DND-41 (cell line): ENCODE measurements around the gene PPP4R3A.
A peak's percentile ranks its signal among the peaks of the same experiment; 100 is the strongest.

ENCODE experiments used
- ATAC-seq: fragments of 200-7000 bp; cut with Tn5 transposase; 3 replicates; pipeline ENCODE4 v1.9.1; 2021; ENCODE audit warnings: low read depth; ENCODE audit not compliant: insufficient read depth
- DNase-seq: peaks from one replicate; pipeline ENCODE4 v3.0.0-alpha.2; 2020
- H2AFZ ChIP-seq: 2 replicates; pipeline ENCODE4 v1.6.0; 2012; ENCODE audit warnings: low read depth, low read length
- H3K27ac ChIP-seq: 2 replicates; pipeline ENCODE4 v1.5.1; 2012; ENCODE audit warnings: low read length, inconsistent platforms
- H3K27me3 ChIP-seq: fragments of 200-600 bp; sonication (generic); 2 replicates; pipeline ENCODE4 v1.6.0; 2012; ENCODE audit warnings: low read length, mild to moderate bottlenecking, inconsistent platforms; ENCODE audit not compliant: insufficient read depth, poor library complexity
- H3K36me3 ChIP-seq: 2 replicates; pipeline ENCODE4 v1.5.1; 2012; ENCODE audit warnings: low read length, inconsistent platforms; ENCODE audit not compliant: insufficient read depth
- H3K4me1 ChIP-seq: 2 replicates; pipeline ENCODE4 v1.5.1; 2012; ENCODE audit warnings: mild to moderate bottlenecking, low read length; ENCODE audit not compliant: insufficient read depth
- H3K4me2 ChIP-seq: 2 replicates; pipeline ENCODE4 v1.6.0; 2012; ENCODE audit warnings: mild to moderate bottlenecking, moderate library complexity, low read length, inconsistent platforms; ENCODE audit not compliant: insufficient read depth
- H3K4me3 ChIP-seq, 2 experiments: fragments of 200-600 bp in 1 of 2; shearing (Covaris generic) in 1 of 2; 2 replicates each; pipeline ENCODE4 v1.5.1; 2012 to 2016; ENCODE audit warnings: inconsistent platforms in 2 of 2, low read length in 2 of 2, mild to moderate bottlenecking in 2 of 2, low read depth in 1 of 2, moderate library complexity in 1 of 2
- H3K79me2 ChIP-seq: 2 replicates; pipeline ENCODE4 v1.6.0; 2012; ENCODE audit warnings: low read length, inconsistent platforms; ENCODE audit not compliant: insufficient read depth
- H3K9ac ChIP-seq: 2 replicates; pipeline ENCODE4 v1.6.0; 2012; ENCODE audit warnings: low read depth, mild to moderate bottlenecking, inconsistent platforms, low read length, moderate library complexity
- H3K9me3 ChIP-seq: 2 replicates; pipeline ENCODE4 v1.5.1; 2012; ENCODE audit warnings: low read length, moderate library complexity, mild to moderate bottlenecking, inconsistent platforms; ENCODE audit not compliant: insufficient read depth, severe bottlenecking
- H4K20me1 ChIP-seq: 2 replicates; pipeline ENCODE4 v1.6.0; 2012; ENCODE audit warnings: low read length; ENCODE audit not compliant: insufficient read depth
- EZH2 ChIP-seq: IDR thresholded peaks from 3 replicates; pipeline ENCODE4 v1.6.1; 2012; ENCODE audit warnings: borderline replicate concordance, low read depth, mild to moderate bottlenecking, moderate library complexity, low read length, inconsistent platforms; ENCODE audit not compliant: severe bottlenecking
- TF ChIP-seq, protein P1 (sequence below): IDR thresholded peaks from 2 replicates; pipeline ENCODE4 v1.5.1; 2012; ENCODE audit warnings: borderline replicate concordance, low read length, moderate library complexity, mild to moderate bottlenecking; ENCODE audit not compliant: poor library complexity, severe bottlenecking; ENCODE audit errors: extremely low read depth

The PPP4R3A gene

DNA sequence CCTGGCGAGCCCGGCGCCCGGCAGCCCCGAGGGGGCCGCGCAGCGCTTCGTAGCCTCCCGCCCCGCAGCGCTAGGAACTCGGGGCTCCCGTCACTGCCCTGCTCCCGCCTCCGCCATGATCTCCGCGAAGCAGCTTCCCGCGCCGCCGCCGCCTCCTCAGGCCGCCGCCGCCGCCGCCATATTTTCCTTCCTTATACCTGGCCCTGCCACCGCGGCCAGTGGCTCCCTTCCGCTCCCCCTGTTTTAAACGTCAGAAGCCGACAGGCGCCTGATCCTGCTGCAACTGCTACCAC, 286 bp downstream of the PPP4R3A start:
- Histone ChIP-seq H3K4me1 (peaks cover 43% of the 10 kb centered on the region), H2AFZ (peak overlapping the region; percentile 85), H3K27ac (peak overlapping the region; percentile 95), H3K27me3 (no peaks in the 10 kb centered on the region), H4K20me1 (peaks cover 41% of the 10 kb centered on the region), H3K9ac (peak overlapping the region; percentile 93), H3K36me3 (peaks cover 39% of the 10 kb centered on the region), H3K79me2 (peaks cover 59% of the 10 kb centered on the region), H3K4me2 (peak overlapping the region; percentile 74), H3K4me3 (peak overlapping the region; percentile 69 to 94; a peak in 3 of 4 replicates), H3K9me3 (no peaks in the 10 kb centered on the region)
- DNase-seq (no peak), ATAC-seq (peak; percentile 42)
- no peak for TF ChIP-seq EZH2
- TF ChIP-seq, protein P1, sequence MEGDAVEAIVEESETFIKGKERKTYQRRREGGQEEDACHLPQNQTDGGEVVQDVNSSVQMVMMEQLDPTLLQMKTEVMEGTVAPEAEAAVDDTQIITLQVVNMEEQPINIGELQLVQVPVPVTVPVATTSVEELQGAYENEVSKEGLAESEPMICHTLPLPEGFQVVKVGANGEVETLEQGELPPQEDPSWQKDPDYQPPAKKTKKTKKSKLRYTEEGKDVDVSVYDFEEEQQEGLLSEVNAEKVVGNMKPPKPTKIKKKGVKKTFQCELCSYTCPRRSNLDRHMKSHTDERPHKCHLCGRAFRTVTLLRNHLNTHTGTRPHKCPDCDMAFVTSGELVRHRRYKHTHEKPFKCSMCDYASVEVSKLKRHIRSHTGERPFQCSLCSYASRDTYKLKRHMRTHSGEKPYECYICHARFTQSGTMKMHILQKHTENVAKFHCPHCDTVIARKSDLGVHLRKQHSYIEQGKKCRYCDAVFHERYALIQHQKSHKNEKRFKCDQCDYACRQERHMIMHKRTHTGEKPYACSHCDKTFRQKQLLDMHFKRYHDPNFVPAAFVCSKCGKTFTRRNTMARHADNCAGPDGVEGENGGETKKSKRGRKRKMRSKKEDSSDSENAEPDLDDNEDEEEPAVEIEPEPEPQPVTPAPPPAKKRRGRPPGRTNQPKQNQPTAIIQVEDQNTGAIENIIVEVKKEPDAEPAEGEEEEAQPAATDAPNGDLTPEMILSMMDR: no peak

GRCh38 chr14:91509083-91509877, 830 bp downstream of the PPP4R3A start:
- DNase-seq: peak; percentile 49
- Histone ChIP-seq H2AFZ (peak overlapping the region; percentile 85), H3K4me2 (peak overlapping the region; percentile 74), H3K36me3 (peaks cover 45% of the 10 kb centered on the region), H3K27ac (peak overlapping the region; percentile 95), H3K79me2 (peaks cover 65% of the 10 kb centered on the region), H3K4me1 (peaks cover 48% of the 10 kb centered on the region), H4K20me1 (peaks cover 47% of the 10 kb centered on the region), H3K9me3 (no peaks in the 10 kb centered on the region), H3K4me3 (peak overlapping the region; percentile 69 to 94), H3K27me3 (no peaks in the 10 kb centered on the region), H3K9ac (peak overlapping the region; percentile 93)
- TF ChIP-seq, protein P1: no peak
- TF ChIP-seq EZH2: no peak
- ATAC-seq: peak; percentile 6

- H3K4me2 ChIP-seq: peak overlapping the region; percentile 74
- DNase-seq: no peak
- peak overlapping the region; percentile 93 for H3K9ac ChIP-seq
- ATAC-seq: no peak
- no peak for TF ChIP-seq EZH2
- TF ChIP-seq, protein P1: no peak
- peaks cover 59% of the 10 kb centered on the region for H4K20me1 ChIP-seq
- H3K27ac ChIP-seq: peak overlapping the region; percentile 95; the same call in 1 of the 2 replicates
- H3K4me1 ChIP-seq: peaks cover 56% of the 10 kb centered on the region
- H3K4me3 ChIP-seq: peak overlapping the region; percentile 69 to 94
- no peaks in the 10 kb centered on the region for H3K9me3 ChIP-seq
- no peaks in the 10 kb centered on the region for H3K27me3 ChIP-seq
- H3K79me2 ChIP-seq: peaks cover 76% of the 10 kb centered on the region
- H2AFZ ChIP-seq: no peak overlapping the region
- peaks cover 56% of the 10 kb centered on the region for H3K36me3 ChIP-seq
These were observed 2.0 kb downstream of the PPP4R3A start for GRCh38 chr14:91508105-91508504.
